GM13977 (cell line): Measurements from ENCODE around the gene ATP13A4.

ENCODE experiments used
- DNase-seq: peaks from one replicate; pipeline ENCODE4 v3.0.0; 2012; ENCODE audit warnings: low spot score
- in situ Hi-C: fragments of 300-500 bp; cut with MboI; formaldehyde crosslinking; loops from one replicate; pipeline ENCODE4 v1.12.0; 2022; ENCODE audit warnings: low sequenced_read_pairs, low pct_unique_long_range_greater_than_20kb, mixed read lengths, inconsistent platforms; ENCODE audit not compliant: unreplicated experiment
- TF ChIP-seq, protein P1 (sequence below): IDR thresholded peaks from 2 replicates; pipeline ENCODE4 v1.5.1; 2012; ENCODE audit warnings: mild to moderate bottlenecking, control low read depth; ENCODE audit not compliant: insufficient read depth; ENCODE audit errors: extremely low read depth, missing control alignments

ATP13A4 gene

GRCh38 chr3:193522473-193522872 is 32.2 kb downstream of the ATP13A4 start:
- DNase-seq, result no peak

DNA sequence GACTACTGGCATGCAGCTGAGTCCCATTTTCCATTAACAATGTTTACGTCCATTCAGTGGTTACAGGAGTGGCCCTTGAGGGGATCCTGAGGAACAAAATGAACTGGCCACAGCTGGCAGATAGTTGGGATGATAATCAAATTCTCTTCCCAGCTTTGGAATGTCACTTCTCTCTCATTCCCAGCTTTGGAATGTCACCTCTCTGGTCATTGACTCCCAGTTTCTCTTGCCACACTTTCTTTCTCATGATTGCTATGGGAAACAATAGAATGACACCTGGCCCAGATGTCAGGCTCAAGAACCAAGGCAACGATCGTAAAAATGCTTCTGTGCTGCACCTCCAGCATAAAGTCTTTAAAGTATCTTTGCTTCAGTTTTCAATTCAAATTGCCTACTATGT is 34.0 kb downstream of the ATP13A4 start:
- TF ChIP-seq, protein P1, sequence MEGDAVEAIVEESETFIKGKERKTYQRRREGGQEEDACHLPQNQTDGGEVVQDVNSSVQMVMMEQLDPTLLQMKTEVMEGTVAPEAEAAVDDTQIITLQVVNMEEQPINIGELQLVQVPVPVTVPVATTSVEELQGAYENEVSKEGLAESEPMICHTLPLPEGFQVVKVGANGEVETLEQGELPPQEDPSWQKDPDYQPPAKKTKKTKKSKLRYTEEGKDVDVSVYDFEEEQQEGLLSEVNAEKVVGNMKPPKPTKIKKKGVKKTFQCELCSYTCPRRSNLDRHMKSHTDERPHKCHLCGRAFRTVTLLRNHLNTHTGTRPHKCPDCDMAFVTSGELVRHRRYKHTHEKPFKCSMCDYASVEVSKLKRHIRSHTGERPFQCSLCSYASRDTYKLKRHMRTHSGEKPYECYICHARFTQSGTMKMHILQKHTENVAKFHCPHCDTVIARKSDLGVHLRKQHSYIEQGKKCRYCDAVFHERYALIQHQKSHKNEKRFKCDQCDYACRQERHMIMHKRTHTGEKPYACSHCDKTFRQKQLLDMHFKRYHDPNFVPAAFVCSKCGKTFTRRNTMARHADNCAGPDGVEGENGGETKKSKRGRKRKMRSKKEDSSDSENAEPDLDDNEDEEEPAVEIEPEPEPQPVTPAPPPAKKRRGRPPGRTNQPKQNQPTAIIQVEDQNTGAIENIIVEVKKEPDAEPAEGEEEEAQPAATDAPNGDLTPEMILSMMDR, result no peak
- no peak for DNase-seq
- in situ Hi-C loops, result no loop called here

More at GRCh38 chr3:193522473-193522872, 32.2 kb downstream of the ATP13A4 start:
- TF ChIP-seq, protein P1, result no peak
- in situ Hi-C loops, result no loop called here

- no peak for DNase-seq
Measured at GRCh38 chr3:193515966-193516365, 38.7 kb downstream of the ATP13A4 start.

GRCh38 chr3:193510154-193510553 is 44.5 kb downstream of the ATP13A4 start:
- no peak for DNase-seq
- TF ChIP-seq, protein P1, result no peak
- in situ Hi-C loops, result no loop called here

More at GRCh38 chr3:193515966-193516365, 38.7 kb downstream of the ATP13A4 start:
- in situ Hi-C loops, result no loop called here
- TF ChIP-seq, protein P1, result no peak

GRCh38 chr3:193509103-193509965 is 45.4 kb downstream of the ATP13A4 start:
- no peak for DNase-seq
- in situ Hi-C loops, result no loop called here
- TF ChIP-seq, protein P1, result no peak

DNA sequence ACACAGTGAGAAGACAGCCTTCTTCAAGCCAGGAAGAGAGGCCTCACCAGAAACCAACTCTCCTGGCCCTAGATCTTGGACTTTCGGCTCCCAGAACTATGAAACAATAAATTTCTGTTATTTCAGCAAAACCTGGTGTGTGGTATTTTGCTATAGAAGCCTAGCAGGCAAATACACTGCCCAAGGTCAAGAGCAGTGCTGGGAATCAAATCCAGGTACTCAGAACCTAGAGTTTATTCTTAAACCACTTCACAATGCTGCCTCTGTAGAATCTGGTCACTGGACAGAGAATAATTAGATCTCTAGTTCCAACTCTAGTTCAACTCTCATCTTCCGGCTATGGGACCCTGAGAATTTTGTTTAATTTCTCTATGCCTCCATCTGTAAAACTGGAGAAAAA is 46.6 kb downstream of the ATP13A4 start:
- DNase-seq, result no peak
- in situ Hi-C loops, result no loop called here
- TF ChIP-seq, protein P1, result no peak
